HG03558 (cell line): Measurements from ENCODE around the gene PXK.

ENCODE experiments used
- ATAC-seq: cut with Tn5 transposase; IDR thresholded peaks from one replicate; pipeline ENCODE4 v1.9.1; 2021; ENCODE audit warnings: moderate number of reproducible peaks; ENCODE audit not compliant: unreplicated experiment; ENCODE audit errors: extremely low read depth

PXK gene

DNA sequence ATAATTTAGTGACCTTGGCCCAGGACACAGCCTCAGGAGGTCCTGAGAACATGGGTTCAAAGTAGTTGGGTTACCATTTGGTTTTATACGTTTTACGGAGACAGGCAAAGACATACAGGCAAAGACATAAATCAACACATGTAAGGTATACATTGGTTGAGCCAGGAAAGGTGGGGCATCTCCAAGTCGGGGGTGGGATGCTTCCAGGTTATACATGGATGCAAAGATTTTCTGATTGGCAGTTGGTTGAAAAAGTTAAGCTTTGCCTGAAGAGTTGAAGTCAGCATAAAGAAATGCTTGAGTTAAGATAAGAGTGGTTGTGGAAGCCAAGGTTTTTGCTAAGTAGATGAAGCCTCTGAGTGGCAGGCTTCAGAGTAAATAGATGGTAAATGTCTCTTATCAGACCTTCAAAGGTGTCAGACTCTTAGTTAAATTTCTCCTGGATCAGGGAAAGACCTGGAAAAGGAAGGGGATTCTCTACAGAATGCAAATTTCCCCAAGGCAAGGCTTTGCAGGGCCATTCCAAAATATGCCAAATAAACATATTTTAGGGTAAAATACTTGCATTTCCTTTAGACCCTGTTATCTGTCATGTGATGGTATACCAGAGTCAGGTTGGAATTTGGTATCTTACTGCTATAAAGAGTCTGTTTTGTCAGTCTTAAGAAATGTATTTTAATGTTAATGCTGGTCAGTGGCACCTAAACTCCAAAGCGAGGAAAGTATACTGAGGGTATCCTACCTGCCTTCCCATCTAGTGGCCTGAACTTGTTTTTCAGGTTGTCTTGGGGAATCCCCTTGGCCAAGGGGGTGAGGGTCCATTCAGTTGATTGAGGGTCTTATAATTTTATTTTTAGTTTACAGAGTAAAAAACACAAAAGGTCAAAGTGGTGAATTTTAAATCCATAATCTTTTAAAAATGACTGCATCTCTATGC is 109.1 kb downstream of the PXK start:
- ATAC-seq, result no peak

DNA sequence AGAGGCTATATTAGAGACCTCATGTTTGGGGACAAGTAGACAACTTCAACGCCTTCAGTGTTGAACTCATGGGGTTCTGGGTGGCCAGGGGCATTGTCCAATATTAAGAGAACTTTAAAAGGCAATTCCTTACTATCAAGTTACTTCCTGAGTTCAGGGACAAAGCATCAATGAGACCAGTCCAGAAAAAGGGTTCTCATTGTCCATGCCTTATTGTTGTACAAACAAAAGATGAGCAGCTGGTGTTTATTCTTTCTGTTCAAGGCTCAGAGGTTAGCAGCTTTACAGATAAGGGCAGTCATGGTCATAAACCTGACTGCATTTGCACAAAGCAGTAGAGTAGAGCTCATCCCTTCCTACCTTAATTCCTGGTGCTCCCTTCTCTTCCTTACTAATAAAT is 119.5 kb downstream of the PXK start:
- no peak for ATAC-seq

DNA sequence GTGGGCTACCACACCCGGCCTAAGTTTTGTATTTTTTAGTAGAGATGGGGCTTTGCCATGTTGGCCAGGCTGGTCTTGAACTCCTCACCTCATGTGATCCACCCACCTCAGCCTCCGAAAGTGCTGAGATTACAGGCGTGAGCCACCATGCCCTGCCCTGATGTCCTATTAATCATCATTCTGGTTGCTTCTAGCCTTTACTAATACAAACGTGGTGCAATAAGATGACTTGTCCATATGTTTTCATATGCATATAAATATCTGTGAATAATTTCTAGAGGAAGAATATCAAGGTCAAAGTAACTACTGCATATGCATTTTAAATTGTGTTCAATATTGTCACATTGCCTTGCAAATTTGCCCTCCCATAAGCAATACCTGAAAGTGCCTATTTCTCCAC is 126.5 kb downstream of the PXK start:
- no peak for ATAC-seq

GRCh38 chr3:58462829-58463180 is 130.1 kb downstream of the PXK start:
- no peak for ATAC-seq

DNA sequence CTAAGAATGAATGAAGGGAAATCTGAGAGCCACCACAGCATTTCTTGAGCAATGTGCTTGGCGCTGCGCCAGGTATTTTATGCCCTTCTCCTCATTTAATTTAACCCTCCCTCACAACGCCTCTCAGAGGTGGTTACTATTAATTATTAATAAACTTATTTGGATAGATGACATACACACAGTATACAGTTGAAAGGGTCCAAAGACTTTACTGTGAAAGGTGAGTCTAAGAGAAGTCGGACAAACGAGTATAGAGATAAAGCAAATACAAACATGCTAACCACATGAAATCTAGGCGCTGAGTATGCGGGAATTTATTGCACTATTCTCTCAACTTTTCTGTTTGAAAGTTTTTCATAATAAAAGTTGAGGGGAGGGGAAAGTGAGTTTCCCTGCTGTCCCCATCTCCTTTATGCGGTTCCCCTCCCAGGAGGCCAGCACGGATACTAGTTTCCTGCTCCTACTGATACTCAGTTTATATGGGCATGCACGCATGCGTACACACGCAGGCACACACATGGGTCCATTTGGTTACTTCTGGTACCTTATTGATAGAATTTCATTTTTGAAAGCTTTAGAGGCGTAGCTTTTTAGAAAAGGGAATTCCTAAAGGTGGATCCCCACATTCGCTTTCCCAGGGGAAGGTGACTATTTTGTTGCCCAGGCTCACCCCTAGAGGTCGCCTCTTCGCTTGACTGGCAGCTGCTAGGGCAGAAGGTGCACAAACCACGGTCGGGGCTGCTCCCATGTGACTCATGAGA is 130.7 kb downstream of the PXK start:
- ATAC-seq, result peak; percentile 64

- ATAC-seq, result no peak
Measured at GRCh38 chr3:58463942-58464271, 131.2 kb downstream of the PXK start.

GRCh38 chr3:58464866-58465265 is 132.2 kb downstream of the PXK start:
- no peak for ATAC-seq

DNA sequence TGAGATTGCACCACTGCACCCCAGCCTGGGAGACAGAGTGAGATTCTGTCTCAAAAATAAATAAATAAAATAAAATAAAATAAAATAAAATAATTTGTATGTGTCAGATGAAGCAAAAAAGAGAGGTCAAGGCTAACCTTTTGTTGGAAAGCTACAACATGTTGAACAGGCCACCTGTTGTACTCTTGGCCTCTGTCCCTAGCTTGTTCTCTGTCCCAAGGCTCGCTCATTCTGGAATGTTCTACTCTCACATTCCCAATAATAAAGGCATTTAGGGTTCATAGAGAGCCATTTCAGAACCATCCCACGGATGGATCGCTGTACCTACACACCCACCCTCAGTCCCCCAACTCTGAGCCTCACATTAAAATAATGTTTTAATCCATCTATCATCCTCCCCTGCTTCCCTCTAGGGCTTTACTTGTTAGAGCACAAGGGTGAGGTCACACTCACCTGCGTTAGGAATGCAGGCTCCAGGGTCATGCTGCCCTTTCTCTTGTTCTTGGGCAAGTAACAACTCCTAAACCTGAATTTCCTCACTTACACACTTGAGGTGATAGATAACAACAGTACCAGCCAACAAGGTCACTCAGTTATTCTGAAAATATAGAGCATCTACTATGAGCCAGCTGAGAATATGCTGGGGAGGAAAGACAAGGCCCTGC is 134.3 kb downstream of the PXK start:
- no peak for ATAC-seq

GRCh38 chr3:58469096-58469495 is 136.4 kb downstream of the PXK start:
- no peak for ATAC-seq

DNA sequence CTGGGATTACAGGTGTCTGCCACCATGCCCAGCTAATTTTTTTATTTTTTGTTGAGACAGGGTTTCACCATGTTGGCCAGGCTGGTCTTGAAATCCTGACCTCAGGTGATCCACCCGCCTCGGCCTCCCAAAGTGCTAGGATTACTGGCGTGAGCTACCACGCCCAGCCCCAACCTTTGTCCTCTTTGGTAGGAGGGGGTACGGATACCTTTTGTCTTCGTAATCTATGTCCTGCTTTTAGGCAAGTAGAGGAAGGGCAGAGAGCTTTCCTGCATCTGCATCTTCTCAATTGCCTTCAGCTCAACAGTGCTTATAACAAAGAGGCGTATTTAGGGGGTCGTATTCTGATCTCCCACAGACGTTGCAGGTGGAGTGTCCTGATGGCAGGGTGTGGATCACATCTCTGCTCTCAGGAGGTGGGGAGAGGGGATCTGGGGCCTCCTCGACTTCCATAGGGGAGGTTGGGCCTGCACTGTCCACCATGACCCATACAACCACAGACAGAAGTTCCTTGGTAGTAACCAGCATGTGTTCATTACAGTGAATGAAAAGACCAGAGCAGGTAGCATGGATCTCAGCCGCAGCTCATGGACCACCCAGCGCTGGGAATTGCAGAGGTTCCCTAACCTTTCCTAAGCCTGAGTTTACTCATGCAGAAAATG is 137.8 kb downstream of the PXK start:
- no peak for ATAC-seq

- ATAC-seq, result no peak
Measured at GRCh38 chr3:58471025-58471887, 138.6 kb downstream of the PXK start.

GRCh38 chr3:58473275-58473674 is 140.6 kb downstream of the PXK start:
- no peak for ATAC-seq

GRCh38 chr3:58474348-58474911 is 141.7 kb downstream of the PXK start:
- ATAC-seq, result no peak

- no peak for ATAC-seq
Measured at GRCh38 chr3:58474967-58475578, 142.4 kb downstream of the PXK start.
